Measurements from ENCODE around the gene NIM1K. TPM values are rescaled to one million over a fixed set of nuclear protein-coding genes. Genes with fewer than 3 reads are reported as not detected.
A peak's percentile ranks its signal among the peaks of the same experiment; 100 is the strongest.

The NIM1K gene
- total and polyA plus RNA-seq, 4 donors, result 1.0 to 4.2 (median 3.1) TPM; not detected in 1

DNA sequence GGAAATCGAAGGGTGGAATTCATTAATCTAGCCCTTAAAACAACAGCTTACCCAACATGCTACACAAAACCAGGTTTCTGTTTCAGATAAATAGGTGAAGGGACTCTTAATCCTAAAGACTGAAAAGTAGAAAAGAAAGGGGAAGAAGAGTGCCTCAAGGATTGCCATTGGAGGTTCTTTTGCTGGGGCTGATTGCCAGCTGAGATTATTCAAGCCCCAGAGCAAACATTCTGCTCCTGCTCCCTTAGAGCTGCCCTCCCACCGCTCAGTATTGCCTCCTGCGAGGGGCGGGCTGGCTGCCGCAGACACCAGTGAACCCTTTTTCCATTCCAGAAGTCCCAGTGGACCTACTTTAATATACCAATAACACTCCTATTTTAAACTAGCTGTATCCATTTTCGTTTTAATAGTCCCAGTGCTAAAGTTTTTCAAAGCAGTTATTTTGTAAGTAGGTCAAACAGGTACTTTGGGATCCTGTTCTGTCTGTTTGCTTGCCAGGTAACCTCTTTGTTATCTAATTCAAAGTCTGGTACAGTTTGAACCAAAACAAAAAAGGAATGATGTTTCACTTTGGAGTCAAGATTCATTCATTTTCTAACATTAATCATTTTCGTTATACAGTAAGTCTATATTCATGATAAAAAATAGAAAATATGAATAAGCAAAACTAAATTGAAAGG lies 82.5 kb downstream of the NIM1K start:
- ATAC-seq (ENCODE audit: insufficient read depth, low FRiP score) (no peak), DNase-seq (peak; percentile 18 to 67 (median 44))
- H3K9me3 ChIP-seq (ENCODE audit: control insufficient read depth in 4 of 4, insufficient read depth in 3 of 4, low read length in 3 of 4), result no peaks in the 10 kb centered on the region
- peaks cover 0 to 4% (median 0%) of the 10 kb centered on the region in 5 donors for H3K4me1 ChIP-seq (ENCODE audit: control insufficient read depth in 5 of 5, insufficient read depth in 5 of 5, low read length in 5 of 5)
- H3K27me3 ChIP-seq (ENCODE audit: control insufficient read depth in 3 of 3, insufficient read depth in 3 of 3, low read length in 2 of 3), result peaks cover 0 to 39% (median 0%) of the 10 kb centered on the region in 3 donors
- H3K9ac ChIP-seq (ENCODE audit: insufficient read depth in 1 of 2, low read length in 2 of 2), result no peak overlapping the region
- H3K4me3 ChIP-seq, result no peak overlapping the region
- TF ChIP-seq, protein P1, sequence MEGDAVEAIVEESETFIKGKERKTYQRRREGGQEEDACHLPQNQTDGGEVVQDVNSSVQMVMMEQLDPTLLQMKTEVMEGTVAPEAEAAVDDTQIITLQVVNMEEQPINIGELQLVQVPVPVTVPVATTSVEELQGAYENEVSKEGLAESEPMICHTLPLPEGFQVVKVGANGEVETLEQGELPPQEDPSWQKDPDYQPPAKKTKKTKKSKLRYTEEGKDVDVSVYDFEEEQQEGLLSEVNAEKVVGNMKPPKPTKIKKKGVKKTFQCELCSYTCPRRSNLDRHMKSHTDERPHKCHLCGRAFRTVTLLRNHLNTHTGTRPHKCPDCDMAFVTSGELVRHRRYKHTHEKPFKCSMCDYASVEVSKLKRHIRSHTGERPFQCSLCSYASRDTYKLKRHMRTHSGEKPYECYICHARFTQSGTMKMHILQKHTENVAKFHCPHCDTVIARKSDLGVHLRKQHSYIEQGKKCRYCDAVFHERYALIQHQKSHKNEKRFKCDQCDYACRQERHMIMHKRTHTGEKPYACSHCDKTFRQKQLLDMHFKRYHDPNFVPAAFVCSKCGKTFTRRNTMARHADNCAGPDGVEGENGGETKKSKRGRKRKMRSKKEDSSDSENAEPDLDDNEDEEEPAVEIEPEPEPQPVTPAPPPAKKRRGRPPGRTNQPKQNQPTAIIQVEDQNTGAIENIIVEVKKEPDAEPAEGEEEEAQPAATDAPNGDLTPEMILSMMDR (IDR thresholded peaks at IDR 0.05; ENCODE audit: control extremely low read depth, extremely low read depth), result no peak
- WGBS, 2 donors, result 44 to 50% methylated on average over 7 of the region's 7 CpGs
- no peaks in the 10 kb centered on the region for H3K36me3 ChIP-seq (ENCODE audit: control insufficient read depth in 4 of 4, insufficient read depth in 4 of 4, low read length in 4 of 4)
- H3K27ac ChIP-seq (ENCODE audit: low read depth in 1 of 2, low read length in 1 of 2), result no peak overlapping the region

DNA sequence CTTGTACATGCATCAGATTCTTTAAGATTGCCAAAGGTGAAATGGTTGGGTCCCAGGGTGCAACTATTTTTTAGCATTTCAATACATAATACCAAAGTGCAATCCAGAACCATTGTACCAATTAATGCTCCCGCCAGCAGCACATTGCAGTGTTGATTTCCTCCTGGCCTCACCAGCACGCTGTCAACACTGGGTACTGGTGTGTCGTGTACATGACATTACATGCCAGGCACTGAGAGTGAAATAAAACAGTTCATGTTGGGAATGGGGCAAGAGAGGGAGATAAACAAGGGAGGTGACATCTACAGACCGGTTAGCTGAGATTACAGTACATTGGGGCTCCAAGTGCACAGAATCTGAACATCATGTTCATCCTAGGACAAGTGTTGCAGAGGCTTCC lies 83.4 kb downstream of the NIM1K start:
- Histone ChIP-seq H3K4me3 (no peak overlapping the region), H3K9ac (ENCODE audit: insufficient read depth in 1 of 2, low read length in 2 of 2) (no peak overlapping the region), H3K4me1 (ENCODE audit: control insufficient read depth in 5 of 5, insufficient read depth in 5 of 5, low read length in 5 of 5) (peaks cover 0 to 4% (median 0%) of the 10 kb centered on the region in 5 donors), H3K36me3 (ENCODE audit: control insufficient read depth in 4 of 4, insufficient read depth in 4 of 4, low read length in 4 of 4) (no peaks in the 10 kb centered on the region), H3K27ac (ENCODE audit: low read depth in 1 of 2, low read length in 1 of 2) (no peak overlapping the region), H3K9me3 (ENCODE audit: control insufficient read depth in 4 of 4, insufficient read depth in 3 of 4, low read length in 3 of 4) (no peaks in the 10 kb centered on the region), H3K27me3 (ENCODE audit: control insufficient read depth in 3 of 3, insufficient read depth in 3 of 3, low read length in 2 of 3) (peaks cover 0 to 41% (median 0%) of the 10 kb centered on the region in 3 donors)
- ATAC-seq (ENCODE audit: insufficient read depth, low FRiP score) (no peak), DNase-seq (no peak)
- WGBS, 2 donors, result 86 to 89% methylated on average over 4 of the region's 4 CpGs
- TF ChIP-seq, protein P1 (IDR thresholded peaks at IDR 0.05; ENCODE audit: control extremely low read depth, extremely low read depth), result no peak

DNA sequence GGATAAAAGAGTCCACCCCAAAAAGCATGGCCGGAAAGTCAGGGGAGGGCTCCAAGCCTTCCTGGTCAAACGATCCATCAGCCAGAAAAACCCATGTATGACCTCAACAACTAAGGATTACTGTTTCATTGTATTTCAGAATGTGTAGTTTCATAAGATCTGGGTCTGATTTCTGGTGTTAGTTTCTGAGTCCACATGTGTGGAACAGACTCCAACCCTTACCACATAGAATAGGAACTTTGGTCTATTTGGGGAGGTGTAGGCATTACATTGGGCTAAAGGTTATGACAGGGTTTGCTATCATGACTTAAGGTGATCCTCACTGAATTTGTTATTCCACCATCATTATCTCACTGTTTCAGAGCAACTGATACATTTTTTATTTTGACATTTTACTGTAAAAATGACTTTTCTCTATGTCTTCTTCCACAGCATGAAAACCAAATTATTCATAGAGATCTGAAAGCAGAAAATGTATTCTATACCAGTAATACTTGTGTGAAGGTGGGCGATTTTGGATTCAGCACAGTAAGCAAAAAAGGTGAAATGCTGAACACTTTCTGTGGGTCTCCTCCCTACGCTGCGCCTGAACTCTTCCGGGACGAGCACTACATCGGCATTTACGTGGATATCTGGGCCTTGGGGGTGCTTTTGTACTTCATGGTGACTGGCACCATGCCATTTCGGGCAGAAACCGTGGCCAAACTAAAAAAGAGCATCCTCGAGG lies 87.7 kb downstream of the NIM1K start:
- Histone ChIP-seq H3K27ac (ENCODE audit: low read depth in 1 of 2, low read length in 1 of 2) (no peak overlapping the region), H3K4me1 (ENCODE audit: control insufficient read depth in 5 of 5, insufficient read depth in 5 of 5, low read length in 5 of 5) (no peaks in the 10 kb centered on the region), H3K36me3 (ENCODE audit: control insufficient read depth in 4 of 4, insufficient read depth in 4 of 4, low read length in 4 of 4) (no peaks in the 10 kb centered on the region), H3K27me3 (ENCODE audit: control insufficient read depth in 3 of 3, insufficient read depth in 3 of 3, low read length in 2 of 3) (peaks cover 0 to 51% (median 0%) of the 10 kb centered on the region in 3 donors), H3K9me3 (ENCODE audit: control insufficient read depth in 4 of 4, insufficient read depth in 3 of 4, low read length in 3 of 4) (no peaks in the 10 kb centered on the region), H3K9ac (ENCODE audit: insufficient read depth in 1 of 2, low read length in 2 of 2) (no peak overlapping the region), H3K4me3 (no peak overlapping the region)
- TF ChIP-seq, protein P1 (IDR thresholded peaks at IDR 0.05; ENCODE audit: control extremely low read depth, extremely low read depth), result no peak
- ATAC-seq (ENCODE audit: insufficient read depth, low FRiP score) (no peak), DNase-seq (no peak)
- WGBS, 2 donors, result 93 to 94% methylated on average over 12 of the region's 12 CpGs
